Ishikawa (cell line): ENCODE measurements around the gene THSD4.

Experiments used
- CEBPB ChIP-seq: IDR thresholded peaks from 2 replicates; pipeline ENCODE4 v1.6.1; 2012
- EP300 ChIP-seq: IDR thresholded peaks from 2 replicates; pipeline ENCODE4 v1.6.1; 2012; ENCODE audit warnings: borderline replicate concordance
- MAX ChIP-seq: IDR thresholded peaks from 2 replicates; pipeline ENCODE4 v1.6.1; 2012
- TAF1 ChIP-seq: IDR thresholded peaks from 2 replicates; pipeline ENCODE4 v1.6.1; 2012; ENCODE audit warnings: low read depth, mild to moderate bottlenecking
- TCF12 ChIP-seq: IDR thresholded peaks from 2 replicates; pipeline ENCODE4 v1.6.1; 2012; ENCODE audit warnings: low read depth
- TEAD4 ChIP-seq: IDR thresholded peaks from 2 replicates; pipeline ENCODE4 v1.6.1; 2012
- YY1 ChIP-seq: IDR thresholded peaks from 2 replicates; pipeline ENCODE4 v1.6.1; 2012; ENCODE audit warnings: low read depth
- TF ChIP-seq, protein P1 (sequence below): IDR thresholded peaks from 2 replicates; pipeline ENCODE4 v1.6.1; 2012; ENCODE audit warnings: low read depth, mild to moderate bottlenecking

DNA sequence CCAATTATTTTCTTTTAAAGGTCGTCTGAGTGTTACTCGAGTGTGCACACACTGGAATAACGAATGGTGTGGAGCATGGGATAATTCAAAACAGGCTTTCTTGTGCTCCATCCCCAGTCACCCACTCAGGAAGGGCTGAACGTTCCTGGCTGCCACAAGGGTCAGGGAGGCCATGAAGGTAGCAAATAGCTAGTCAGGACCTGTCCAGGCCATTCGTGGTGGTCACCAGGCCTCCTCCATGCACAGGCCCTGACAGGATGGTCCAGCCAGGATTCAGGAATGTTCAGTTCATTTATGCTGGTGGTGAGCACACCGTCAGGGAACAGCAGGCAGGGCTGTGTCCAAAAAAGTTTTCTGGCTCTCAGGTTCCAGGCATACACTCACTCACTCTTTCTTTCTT lies 683.4 kb downstream of the THSD4 start:
- TF ChIP-seq TAF1: no peak
- TF ChIP-seq TCF12: no peak
- TF ChIP-seq CEBPB: no peak
- TF ChIP-seq, protein P1, sequence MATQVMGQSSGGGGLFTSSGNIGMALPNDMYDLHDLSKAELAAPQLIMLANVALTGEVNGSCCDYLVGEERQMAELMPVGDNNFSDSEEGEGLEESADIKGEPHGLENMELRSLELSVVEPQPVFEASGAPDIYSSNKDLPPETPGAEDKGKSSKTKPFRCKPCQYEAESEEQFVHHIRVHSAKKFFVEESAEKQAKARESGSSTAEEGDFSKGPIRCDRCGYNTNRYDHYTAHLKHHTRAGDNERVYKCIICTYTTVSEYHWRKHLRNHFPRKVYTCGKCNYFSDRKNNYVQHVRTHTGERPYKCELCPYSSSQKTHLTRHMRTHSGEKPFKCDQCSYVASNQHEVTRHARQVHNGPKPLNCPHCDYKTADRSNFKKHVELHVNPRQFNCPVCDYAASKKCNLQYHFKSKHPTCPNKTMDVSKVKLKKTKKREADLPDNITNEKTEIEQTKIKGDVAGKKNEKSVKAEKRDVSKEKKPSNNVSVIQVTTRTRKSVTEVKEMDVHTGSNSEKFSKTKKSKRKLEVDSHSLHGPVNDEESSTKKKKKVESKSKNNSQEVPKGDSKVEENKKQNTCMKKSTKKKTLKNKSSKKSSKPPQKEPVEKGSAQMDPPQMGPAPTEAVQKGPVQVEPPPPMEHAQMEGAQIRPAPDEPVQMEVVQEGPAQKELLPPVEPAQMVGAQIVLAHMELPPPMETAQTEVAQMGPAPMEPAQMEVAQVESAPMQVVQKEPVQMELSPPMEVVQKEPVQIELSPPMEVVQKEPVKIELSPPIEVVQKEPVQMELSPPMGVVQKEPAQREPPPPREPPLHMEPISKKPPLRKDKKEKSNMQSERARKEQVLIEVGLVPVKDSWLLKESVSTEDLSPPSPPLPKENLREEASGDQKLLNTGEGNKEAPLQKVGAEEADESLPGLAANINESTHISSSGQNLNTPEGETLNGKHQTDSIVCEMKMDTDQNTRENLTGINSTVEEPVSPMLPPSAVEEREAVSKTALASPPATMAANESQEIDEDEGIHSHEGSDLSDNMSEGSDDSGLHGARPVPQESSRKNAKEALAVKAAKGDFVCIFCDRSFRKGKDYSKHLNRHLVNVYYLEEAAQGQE: no peak
- TF ChIP-seq YY1: no peak
- no peak for TF ChIP-seq EP300
- no peak for TF ChIP-seq TEAD4
- no peak for TF ChIP-seq MAX
